Measurements from ENCODE around the gene CAD.

CAD gene

DNA sequence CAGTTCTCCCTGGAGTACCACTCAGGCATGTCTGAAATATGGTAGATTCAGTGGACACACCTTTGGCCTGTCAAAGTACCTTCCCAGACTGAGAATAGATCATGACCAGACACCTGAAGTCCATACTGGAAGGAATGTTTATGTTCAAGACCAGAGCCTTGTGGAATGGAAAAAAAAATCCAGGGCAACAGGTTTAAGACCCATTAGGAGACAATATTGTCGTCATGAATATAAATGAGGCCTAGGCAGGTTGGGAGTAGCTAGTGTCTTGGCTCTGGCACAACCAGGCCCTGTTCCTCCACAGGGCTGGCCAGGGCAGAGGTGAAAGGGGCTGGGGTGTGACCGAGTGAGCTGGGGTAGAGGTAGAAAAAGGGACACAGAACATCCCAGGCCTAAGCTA lies 18.5 kb upstream of the CAD start:
- no peak for DNase-seq (ENCODE audit: low spot score)

DNA sequence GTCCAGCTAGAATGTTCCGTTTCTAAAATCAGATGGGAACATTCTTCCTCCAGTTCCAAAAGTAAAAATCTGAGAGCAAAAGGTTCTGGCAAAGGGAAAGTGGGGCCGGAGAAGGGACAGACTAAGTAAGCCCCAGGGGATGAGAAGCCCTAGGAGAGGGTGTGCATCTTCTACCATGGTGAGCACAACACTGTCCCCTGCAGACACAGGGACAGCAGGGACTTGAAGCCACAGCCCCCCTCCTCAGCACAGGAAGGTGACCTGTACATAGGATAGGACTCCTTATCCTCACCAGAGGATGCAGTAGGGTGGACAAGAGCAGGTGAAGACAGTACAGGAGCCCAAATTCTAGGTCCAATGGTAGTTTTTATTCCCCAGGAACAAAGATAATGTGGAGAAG lies 17.9 kb upstream of the CAD start:
- no peak for DNase-seq (ENCODE audit: low spot score)

DNA sequence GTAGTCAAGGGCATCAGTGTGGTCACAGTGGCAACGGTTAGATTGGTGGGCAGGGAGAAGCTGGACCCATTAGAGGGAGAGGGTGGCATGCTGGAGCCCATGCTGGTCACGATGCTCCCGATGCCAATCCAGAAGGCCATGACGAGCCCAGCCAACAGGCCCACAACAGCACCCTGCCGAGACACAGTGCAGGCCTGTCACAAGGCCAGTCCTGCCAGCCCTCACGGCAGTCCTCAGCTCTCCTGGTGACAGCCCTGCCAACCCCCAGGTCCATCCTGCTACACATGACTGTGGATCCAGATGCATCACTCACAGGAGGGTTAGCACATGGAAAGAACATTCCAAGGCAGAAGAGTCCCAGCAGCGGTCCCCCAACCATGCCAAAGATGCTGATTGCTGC lies 15.5 kb upstream of the CAD start:
- no peak for DNase-seq (ENCODE audit: low spot score)

DNA sequence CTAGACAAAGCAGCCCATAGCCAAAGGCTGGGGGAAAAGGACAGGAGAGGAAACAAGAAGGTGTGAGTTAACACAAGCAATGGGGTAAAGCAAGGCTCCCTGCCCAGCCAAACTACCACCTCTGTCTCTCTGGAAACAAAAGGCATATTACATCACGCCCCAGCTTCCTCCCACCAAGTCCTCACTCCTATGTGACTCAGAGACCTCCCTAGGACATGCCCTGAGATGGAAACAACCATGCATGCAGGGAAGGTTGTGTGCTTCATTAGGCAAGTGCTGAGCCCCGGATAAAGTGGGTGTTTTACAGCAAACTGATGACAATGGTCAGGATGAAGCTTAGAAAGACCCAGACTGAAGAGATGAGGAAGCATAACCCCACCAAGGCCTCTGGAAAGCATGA lies 14.3 kb upstream of the CAD start:
- no peak for DNase-seq (ENCODE audit: low spot score)

DNA sequence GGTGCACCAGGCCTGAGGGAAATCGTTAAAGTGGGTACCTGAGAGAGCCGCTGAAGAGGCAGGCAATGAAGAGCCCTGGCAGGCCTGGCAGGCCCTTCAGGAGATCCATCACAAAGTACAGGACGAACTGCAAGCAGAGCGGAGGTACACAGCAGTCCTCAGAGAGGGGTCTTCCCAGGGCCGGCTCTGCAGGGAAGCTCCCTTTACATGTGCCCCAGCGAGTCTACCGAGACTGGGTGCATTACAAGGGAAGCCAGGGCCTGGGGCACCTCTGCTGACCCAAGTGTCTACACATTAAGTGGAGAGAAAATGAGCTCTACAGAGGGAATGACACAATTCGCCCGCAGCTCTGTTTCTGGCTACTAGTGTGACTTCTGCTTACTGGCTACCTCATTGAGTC lies 13.4 kb upstream of the CAD start:
- no peak for DNase-seq (ENCODE audit: low spot score)

DNA sequence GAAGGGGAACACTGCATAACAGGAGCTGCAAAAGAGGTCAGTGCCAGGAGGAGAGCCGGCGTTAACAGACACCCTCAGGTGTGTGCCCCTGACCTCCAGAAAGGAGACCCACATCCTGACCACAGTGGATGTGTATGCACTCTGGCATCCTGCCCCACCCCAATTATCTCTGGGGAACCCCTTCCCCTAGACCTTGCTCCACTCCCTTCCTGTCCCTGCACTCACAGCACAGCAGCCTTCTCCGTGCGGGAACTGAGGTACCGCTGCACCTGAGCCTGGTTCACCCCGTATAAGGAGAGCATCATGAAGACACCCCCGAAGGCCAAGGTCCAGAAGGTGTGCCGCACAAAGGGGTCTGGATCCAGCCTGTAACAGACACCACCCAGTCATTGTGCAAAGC lies 12.6 kb upstream of the CAD start:
- no peak for DNase-seq (ENCODE audit: low spot score)

DNA sequence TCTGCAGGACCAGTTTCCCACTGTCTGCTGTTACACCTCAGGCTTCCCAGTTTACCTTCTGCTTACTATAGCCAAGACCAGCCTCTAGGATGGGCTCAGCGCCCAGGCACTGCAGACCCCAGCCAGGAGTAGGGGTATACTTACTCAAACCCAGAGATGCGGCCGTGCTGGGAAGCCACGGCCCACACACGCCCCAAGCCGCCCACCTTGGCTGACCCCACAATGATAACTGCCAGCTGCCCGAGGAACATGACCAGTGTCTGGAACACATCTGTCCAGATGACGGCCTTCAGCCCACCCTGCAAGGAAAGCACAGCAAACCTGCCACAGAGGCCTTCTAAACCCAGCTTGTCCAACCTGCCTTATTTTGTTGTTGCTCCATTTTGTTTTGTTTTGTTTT lies 12.0 kb upstream of the CAD start:
- no peak for DNase-seq (ENCODE audit: low spot score)

DNA sequence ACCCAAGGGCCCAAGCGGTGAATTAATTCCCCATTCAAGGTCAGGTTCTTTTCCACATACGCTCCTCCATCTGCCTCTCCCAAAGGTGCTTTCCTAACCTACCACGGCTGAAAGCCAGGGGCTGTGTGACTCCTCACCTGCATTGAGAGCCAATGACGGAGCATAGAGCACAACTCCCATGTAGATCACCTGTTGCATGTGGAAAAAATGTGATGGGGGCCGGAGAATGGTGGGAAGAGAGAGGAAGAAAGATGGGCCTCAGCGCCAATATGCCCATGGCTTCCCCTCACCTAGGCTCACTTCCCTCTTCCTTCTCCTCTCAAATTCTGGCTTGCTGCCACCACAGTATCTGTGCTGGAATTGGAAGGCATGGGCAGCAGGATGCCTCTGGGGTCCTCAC lies 10.8 kb upstream of the CAD start:
- DNase-seq (ENCODE audit: low spot score), result no peak

DNA sequence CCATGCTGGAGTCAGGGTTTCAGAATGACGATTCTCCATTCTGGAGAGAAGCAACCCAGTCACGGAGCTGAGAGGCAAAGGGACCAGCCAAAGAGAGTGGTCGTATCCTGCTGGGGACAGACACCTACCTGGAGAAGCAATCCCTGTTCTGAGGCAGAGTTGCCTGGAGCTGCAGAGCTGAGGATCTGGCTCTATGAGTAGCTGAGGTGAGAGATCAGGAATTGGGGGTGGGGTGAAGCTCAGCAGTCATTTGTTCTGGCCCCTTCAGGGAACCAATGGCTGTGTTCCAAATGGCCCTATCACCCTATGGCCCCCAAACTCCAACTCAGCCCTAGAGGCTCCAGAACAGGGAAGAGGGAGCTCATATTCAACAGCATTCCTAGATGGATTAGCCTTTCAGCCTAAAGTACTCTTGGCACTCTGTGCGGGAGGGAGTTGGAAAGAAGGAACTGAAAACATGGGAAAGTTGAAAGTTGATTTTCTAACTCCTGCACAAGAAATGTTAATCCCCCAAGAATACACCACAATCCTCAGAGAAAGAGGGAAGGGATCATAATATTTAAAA lies 8.6 kb upstream of the CAD start:
- DNase-seq (ENCODE audit: low spot score), result no peak

DNA sequence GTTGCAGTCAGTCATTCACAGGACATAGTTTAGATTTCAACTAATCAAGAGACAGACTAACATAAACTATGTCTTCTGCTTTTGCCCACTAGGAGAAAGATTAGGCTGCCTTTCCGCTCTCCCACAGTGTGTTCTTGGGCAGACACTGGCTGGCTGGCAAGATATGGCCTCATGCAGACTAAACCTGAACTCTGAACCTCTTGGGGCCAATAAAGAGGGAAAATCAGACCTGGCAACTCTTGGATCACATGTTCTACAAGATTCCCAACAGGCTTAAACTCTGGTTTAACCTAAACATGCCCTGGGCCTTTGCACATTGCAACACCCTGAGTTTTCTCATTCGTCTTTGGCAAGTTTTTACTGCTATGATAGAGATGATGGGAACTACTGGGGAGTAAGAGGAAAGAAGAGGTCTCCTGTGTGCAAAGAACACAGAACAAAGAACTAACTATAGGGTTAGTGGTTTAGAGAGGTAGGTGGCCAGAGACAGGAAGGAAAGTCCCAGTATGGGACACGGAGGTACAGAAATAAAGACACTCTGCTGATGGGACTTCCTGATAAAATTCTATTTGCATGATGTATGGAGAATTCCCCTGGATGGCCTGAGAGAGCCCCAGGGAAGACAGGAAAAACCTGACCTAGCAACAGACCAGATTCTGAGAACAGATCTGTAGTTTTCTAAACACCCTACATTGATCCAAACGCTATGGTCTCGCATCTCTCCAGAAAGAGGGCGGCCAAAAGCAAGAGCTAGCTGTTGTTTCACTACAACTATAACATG lies 7.4 kb upstream of the CAD start:
- no peak for DNase-seq (ENCODE audit: low spot score)

DNA sequence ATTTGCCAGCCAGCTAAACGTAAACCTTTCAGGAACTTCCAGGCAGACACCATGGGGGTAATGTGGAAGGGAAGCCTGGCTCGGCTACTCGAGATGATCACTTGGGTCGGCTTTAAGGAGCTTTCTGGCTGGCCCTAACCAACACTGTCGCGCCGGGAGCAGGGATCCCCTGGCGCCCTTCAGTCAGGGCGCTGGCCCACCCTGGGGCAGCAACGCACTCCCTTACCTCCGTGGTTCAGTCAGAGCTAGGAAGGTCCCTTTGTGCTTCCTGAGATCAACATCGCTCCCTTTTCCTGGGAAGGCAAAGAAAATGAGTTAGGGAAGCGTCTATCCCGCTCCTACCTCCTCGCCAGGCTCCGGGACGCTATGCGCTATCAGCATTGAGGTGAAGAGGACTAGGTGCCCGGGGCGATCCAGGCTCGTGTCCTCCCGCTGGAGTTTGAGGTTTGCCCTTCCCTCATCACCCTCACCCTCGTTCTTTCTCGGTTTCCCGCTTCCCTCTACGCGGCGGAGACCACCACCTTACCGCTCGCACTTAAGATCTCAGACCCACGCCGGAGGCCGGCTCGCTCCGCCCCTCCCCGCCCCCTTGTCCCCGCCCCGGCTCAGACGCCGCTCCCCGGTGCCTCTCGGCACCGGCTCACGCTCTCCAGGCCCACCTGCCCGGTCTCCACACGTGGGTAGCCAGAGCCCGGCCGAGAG lies 5.8 kb upstream of the CAD start:
- DNase-seq (ENCODE audit: low spot score), result no peak

DNA sequence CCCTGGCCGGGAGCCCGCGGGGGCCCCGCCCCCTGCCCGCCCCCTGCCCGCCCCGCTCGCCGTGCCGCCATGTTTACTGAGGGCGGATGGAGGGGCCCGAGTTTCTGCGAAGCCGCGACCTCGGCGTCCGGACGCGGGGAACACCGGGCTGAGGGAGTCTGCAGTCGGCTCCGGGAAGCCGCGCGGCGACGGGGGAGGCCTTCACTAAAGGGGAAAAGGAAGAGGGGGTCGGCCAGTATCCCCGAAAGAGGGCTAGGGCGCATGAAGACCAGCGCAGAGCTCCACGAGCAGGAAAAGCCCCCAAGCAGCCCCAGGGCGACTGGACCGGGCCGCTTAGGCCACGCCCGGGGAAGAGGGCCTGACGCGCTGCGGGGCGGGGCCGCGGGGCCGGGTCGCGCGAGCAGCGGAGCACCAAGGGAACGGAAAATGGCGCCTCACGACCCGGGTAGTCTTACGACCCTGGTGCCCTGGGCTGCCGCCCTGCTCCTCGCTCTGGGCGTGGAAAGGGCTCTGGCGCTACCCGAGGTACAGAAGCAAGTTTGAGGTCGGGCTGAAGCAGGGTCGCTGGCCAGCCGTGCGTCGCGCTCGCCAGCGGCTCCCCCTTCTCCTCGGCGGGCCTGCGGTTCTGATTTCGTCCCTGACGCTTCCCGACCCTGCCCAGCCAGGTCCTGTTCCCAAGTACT lies 5.1 kb upstream of the CAD start, which contains the start of the genes ATRAID and SLC5A6:
Gene ATRAID (plus strand): TSS at position 99 of the 683 bp plus-strand sequence. CDS start 328 bp downstream, at position 427.
Gene SLC5A6 (minus strand): TSS at position 326 of the 683 bp plus-strand sequence. CDS start 4,618 bp downstream, outside the sequence.
- DNase-seq (ENCODE audit: low spot score), result peak; percentile 91

DNA sequence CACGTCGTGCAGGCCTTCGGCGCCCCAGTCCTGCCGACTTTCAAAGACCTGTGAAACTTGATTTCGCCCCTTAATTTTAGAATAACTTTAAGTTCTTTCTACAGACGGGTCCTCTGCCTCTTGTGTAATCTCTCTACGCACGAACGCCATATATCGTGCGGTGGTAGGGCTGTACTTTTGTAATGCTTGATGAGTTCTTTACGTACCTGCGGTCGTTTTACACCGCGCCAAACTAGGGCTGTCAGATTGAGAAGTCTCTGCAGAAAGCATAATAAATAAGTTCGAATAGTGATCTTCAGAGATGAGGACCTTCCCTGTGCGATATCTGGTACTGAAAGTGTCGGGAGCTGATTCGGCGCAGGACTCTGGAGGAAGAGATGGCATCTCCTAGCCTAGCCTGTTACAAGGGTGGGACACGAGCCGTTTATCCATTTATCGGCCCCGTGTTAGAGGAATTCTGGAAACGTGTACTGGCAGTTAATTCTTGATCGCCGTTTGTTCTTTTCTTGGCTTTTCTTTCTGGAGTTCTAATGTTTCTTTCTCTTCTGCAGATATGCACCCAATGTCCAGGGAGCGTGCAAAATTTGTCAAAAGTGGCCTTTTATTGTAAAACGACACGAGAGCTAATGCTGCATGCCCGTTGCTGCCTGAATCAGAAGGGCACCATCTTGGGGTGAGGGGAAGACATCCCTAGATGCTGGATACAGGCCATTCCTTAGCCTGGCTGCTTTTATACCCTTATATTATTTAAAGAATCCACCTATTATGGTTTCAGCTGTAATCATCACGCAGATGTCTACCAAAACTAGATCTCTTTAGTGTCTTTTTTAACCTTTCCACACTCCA lies 4.3 kb upstream of the CAD start:
- DNase-seq (ENCODE audit: low spot score), result no peak

DNA sequence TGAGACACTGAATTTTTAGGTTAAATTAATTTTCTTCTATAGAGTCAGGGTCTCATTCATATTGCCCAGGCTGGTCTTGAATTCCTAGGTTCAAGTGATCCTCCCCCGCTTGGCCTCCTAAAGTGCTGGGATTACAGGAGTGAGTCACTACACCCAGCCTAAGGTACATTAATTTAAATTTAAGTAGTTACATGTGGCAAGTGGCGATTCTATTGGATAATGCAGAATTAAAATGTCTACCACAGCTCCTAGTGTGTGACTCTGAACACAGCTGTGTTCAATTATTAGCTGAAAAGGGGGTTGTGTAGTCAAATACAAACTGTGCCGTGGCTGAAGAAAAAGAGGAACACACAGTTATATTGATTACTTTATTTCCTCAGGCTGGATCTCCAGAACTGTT lies 2.2 kb upstream of the CAD start:
- DNase-seq (ENCODE audit: low spot score), result no peak

DNA sequence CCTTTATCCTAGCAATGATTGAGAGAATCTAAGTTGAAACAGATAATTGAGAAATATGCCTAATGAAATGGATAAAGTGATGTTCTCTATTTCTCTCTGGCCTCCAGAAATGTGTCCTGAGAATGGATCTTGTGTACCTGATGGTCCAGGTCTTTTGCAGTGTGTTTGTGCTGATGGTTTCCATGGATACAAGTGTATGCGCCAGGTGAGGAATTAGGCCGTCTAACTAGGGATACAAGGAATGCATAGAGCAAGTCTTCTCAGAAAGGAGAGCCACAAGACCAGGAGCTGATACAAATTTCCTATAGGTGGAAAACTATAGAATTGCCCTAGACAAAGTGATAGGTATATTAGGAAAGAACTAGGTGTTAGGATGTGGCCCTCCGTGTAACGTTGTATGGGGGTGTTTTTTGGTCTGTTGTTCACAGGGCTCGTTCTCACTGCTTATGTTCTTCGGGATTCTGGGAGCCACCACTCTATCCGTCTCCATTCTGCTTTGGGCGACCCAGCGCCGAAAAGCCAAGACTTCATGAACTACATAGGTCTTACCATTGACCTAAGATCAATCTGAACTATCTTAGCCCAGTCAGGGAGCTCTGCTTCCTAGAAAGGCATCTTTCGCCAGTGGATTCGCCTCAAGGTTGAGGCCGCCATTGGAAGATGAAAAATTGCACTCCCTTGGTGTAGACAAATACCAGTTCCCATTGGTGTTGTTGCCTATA lies 592 bp upstream of the CAD start:
- no peak for DNase-seq (ENCODE audit: low spot score)

DNA sequence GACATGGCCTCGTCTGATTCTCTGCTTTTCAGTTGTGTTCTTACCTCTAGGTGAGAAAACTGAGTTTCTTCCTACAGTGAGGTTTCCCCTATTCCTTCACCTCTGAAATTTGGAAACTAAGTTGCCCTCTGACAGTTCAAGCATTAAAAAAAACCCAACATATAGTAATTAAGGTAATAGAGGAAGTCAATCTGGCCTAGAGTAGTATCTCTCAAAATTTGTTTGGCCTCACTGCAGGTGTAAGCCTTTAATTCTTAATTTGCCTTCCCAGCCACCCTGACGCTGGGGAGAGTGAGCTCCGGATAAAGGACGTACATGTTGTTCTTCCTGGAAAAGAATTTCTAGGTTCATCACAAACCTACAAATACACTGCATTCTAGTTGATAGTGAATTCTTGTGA lies 1.4 kb downstream of the CAD start:
- DNase-seq (ENCODE audit: low spot score), result no peak

DNA sequence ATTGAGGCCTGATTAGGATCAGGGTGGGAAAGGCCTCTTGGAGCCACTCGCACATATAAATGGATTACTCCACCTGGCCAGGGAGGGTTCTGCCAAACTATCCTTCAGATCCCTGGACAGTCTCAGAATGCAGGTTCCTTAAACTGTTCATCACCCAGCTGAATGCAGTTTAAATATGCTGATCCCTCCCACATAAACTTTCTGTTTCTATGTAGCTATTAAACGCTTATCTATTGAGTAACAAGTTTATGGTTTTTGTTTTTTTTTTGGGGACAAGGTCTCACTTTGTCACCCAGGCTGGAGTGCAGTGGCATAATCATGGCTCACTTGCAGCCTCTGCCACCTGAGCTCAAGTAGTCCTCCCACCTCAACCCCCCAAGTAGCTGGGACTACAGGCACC lies 1.9 kb downstream of the CAD start:
- DNase-seq (ENCODE audit: low spot score), result no peak

DNA sequence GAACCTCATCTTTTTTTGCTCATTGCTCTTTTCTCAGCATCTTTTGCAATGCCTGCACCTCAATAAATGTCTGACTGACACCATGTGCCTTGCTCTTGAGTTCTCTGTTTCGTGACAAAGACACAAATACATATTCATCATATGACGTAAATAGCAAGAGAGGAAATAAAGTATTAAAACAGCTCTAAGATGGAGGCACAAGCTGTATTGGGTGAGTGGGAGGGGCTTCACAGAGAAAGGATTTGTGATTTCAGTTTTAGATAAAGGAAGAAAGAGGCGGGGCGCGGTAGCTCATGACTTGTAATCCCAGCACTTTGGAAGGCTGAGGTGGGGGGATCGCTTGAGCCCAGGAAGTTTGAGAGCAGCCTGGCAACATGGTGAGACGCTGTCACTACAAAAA lies 2.9 kb downstream of the CAD start:
- DNase-seq (ENCODE audit: low spot score), result no peak

DNA sequence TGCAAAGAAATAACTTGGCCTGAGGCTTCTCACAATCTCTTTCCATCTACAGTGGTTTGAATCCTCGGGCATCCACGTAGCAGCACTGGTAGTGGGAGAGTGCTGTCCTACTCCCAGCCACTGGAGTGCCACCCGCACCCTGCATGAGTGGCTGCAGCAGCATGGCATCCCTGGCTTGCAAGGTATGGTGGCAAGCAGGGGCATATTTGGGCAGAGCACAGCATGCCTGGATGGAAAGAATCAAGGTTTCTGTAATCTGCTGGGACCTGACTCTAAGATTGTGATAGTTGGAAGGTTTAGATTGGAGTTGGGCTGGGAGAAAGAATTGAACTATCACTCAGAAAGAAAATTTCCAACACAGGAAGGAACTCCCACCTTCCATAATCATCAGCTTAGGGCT lies 4.0 kb downstream of the CAD start:
- DNase-seq (ENCODE audit: low spot score), result no peak

DNA sequence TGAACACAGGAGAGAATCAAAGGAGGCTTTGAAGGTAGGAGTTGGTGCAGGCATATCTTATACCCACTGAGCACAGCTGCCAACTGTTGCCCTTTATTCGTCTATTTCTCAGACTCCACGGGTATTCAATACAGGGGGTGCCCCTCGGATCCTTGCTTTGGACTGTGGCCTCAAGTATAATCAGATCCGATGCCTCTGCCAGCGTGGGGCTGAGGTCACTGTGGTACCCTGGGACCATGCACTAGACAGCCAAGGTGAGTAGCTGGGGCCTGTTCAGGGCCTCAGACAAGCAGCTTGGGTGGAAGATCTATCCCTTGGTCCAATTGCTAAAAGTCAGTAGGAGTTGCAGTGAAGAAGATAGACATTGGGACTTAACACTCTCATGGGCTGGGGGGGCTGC lies 5.2 kb downstream of the CAD start:
- DNase-seq (ENCODE audit: low spot score), result no peak

DNA sequence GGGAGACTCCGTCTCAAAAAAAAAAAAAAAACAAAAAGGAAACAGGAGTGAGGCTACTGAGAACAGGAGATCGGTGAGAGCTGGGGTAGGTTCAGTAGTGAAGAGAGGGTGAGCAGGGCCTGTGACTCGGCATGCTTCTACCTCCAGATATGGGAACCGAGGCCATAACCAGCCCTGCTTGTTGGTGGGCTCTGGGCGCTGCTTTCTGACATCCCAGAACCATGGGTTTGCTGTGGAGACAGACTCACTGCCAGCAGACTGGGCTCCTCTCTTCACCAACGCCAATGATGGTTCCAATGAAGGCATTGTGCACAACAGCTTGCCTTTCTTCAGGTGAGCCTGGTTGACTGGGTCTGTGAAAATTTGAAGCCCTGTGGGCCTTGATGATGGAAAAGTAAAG lies 6.2 kb downstream of the CAD start:
- DNase-seq (ENCODE audit: low spot score), result no peak
